ENCODE measurements around the gene GPR107.

Gene GPR107

DNA sequence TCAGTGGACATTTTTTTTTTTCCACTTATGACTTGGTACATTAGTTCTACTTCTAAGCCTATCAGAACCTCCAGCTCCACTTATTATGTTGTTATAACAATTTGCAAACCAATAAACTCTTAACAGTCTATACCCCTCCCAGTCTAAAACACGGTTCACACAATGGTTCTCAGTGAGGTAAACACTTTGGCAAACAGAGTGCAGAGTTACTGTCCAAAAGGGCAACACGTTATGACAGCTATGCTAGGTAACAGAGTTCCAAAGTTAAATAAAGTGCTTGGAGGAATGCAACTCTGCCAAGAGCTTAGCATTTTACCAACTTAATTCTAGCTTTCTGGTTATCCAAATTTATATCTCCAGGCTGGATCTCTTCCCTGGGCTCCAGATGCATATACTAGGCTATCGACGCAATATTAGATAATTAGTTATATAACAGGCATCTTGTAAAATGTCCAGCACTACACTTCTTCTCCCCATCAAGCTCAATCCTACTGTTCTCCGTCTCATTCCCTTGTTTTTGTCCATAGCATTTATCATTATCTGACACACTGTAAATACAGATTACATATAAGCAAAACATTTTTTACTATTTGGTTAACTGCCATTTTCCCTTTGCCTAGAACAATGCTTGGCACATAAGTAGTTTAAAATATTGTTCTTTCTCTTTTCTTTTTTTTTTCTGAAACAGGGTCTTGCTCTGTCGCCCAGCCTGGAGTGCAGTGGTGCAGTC, 25.0 kb upstream of the GPR107 start:
- DNase-seq, result no peak

DNA sequence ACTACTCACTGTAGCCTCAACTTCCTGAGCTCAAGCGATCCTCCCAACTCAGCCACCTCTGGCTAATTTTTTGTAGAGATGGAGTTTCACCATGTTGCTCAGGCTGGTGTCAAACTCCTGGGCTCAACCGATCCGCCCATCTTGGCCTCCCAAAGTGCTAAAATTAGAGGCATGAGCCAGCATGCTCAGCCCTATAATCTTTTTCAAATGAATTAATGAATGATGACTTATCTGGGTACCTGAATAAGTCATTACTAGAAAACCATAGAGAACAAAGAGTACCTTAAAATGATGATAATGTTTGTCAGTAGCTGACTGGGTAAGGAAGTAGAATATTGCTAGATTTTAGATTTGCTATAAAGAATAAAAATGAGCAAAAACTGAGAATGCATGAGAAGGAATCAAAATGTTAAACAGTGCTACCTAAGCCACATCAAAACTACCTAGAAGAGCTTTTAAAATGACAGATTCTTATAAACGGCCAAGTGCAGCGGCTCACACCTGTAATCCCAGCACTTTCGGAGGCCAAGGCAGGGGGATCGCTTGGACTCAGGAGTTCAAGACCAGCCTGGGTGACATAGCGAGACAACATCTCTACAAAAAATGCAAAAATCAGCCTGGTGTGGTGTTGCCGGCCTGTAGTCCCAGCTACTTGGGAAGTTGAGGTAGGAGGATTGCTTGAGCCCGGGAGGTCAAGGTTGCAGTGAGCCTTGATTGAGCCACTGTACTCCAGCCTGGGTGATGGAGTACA, 24.3 kb upstream of the GPR107 start:
- DNase-seq, result no peak

DNA sequence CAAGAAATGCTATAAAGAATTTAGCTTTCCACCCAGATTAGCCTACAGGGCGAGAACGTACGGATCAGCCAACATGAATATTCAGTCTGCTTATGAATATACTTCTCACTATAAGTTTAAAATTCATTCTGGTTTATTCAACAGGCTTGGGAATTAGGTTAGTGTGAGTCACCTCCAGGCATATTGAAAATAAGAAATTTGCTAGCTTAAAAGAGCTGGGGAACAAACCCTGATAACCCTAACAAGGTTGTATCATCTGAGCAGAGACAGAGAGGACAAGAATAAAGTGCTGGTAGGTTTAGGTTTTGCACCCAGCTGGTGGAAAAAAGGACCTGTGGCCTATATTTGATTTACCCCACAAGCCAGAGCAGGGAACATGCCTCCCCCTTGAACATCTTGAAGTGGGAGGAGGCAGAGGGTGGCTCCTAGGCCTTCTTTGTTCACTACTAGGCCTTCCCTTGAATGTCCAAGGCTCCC, 23.0 kb upstream of the GPR107 start:
- no peak for DNase-seq

DNA sequence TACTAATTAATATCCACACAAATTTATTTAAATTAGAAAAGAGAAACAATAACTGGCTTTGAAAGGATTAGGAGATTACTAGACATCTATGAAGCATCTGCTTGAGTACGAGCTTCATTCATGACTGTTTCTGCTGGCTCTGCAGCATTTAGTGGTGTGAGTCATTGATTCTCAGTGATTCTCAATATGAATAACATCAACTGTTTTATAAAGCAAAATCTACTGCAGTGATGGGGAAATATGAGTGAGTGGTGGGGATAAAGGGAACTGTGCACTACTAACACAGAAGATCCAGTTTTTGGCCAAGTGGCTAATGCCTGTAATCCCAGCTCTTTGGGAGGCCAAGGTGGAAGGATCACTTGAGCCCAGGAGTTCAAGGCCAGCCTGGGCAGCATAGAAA, 19.1 kb upstream of the GPR107 start:
- no peak for DNase-seq

DNA sequence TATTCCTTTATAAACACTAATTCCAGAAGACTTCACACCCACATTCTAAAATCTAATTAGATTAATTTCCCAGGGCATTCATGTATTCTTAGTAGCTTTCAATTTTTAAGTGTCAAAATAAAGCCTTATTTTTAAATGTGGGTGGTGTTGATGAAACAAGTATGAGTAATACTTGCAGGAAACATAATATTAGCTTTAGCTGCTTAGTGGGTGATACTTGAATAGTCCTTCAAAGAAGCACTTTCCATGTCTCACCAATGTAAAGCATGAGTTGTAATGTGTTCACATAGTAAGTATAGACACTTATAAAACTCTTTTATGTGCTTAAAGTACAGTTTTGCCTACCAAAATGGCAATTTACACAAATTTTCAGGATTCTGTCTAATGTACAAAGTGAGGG, 17.6 kb upstream of the GPR107 start:
- no peak for DNase-seq

DNA sequence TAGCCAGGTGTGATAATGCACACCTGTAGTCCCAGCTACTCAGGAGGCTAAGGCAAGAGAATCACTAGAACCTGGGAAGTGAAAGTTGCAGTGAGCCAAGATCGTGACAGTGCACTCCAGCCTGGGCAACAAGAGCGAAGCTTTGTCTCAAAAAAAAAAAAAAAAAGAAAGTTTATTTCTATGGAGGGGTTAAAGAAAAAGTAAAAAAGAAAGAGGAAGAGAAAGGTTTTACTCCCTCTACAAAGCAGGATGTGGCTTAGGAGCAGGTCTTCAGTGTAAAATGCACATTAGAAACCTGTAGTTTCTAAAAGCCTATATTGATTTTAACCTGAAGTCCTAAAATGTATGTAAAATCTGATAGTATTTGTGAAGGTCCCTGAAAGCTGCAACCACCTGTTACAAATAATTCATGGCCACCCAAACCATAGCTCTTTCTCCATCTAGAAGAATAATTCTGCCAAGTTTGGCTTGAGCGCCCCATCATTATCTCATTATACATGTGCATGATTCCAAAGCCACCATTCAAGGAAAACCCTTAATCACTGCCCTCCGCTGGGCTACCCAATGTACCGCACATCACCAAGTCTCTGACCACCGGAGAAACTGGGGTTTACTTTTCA, 14.1 kb upstream of the GPR107 start:
- no peak for DNase-seq

DNA sequence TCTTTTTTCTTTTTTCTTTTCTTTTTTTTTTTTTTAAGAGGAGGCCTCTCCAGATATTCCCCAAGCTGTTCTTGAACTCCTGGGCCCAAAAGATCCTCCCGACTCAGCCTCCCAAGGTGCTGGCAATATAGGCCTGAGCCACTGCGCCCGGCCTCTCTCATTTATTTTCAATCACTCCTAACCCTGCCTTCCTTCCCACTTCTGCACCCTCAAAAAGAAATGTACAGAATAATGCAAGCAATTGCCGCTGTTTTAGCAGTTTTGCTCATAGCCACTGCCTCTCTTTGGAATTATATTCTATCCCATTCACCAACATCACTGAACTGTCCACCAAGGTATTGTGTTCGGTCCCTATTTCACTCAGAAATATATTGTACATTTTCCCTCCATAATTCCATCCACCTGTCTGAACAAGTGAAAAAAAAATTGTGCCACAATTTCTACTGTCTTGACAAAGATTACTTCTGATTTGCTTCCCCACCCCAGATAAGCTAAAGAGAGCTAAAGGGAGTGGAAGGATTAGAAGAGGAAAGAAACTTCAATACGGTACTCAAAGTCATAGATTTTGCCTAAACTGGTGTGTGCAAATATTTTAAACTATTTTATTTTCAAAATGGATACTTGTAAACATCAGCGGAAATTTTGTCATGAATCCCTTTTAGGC, 12.6 kb upstream of the GPR107 start:
- no peak for DNase-seq

DNA sequence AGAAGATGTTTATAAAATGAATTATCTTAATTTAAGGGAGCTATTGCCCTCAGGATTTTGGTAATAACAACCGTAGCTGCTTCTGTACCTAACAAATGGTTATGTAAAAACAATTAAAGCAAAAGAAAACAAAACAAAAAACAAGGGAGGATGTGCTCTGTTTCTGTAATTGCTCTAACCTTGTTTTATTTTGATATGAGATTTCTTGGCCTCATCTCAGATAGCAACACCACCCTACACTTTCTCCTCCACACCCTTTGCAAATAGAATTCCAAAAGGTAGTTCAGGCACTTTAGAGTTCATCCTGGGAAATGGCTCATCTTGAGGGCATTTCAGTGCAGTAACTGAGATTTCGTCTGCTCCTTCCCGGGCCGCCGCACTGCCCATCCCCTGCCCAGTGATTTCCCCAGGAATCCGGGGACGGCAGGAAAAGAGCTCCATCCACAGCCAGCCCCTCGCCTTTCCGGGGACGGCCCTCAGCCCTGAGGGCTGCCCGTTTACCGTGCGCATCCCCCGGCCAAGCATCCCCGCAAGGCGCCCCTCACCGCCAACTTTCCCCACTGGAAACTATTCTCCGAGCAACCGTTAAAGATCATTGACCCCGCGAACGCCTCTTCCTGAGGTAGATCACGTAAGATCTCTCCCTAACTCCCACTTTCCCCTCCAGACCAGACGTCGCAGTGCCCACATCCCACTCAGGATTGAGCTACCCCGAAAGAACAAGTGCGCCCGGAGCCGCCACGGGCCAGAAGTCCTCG, 11.9 kb upstream of the GPR107 start:
- no peak for DNase-seq

DNA sequence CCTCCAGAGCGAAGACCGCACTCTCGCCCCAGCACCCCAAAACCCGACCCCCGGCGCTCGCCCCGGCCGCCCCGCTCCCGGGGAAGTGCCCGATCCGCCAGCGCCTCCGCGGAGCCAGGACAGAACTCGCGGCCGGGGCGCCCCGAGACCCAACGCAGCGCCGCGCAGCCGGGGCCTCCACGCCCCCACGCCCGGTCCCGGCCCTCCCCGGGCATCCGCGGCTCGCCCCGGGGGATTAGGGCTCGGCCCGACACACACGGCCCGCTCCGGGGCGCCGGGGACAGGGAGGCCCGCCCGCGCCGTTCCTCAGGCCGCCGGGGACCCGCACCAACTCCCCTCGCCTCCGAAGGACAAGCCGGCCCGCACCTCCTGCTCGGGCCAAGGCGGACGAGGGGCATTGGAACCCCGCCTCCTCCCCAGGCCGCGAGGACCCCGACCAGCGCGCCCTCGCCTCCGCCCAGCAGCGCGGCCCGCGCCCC, 11.3 kb upstream of the GPR107 start:
- DNase-seq, result no peak

DNA sequence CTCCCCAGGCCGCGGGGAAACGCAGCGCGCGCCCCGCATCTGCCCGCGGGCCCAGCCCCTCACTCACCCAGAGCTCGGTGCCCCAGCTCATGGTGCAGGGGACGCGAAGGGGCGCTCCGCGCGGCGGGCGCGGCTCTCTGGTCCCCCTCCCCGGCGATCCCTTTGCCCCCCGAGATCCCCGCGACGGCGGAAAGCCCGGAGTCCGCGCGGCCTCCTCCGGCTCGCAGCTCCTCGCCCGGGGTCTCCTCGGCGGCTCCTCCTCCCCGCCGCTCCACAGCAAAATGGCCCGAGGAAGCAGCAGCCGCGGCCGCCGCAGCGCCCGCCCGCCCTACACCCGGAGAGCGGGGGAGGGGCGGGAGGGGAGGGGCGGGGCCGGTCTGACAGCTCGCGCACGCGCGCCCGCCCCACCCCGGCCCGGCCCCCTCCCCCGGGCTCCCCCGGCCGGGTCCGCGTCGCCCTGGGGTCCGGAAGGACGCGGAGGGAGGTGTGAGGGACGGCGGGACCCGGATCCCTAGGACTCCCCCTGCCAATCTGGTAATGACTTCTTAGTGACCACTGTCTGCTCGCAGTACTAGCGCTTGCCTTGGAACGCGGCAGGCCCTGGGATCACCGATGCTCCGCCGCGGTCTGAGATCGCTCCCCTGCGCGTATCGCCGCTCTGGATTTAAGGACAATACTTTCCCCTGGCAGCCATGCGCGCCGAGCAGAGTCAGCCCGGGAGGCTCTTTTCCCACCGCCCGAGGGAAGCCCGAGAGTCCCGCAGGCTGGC, 10.6 kb upstream of the GPR107 start, which contains the start of gene FNBP1:
FNBP1 (minus strand) TSS at position 305 of the 769 bp plus-strand sequence; CDS start at position 91, 214 bp downstream.
- peak; percentile 70 for DNase-seq

DNA sequence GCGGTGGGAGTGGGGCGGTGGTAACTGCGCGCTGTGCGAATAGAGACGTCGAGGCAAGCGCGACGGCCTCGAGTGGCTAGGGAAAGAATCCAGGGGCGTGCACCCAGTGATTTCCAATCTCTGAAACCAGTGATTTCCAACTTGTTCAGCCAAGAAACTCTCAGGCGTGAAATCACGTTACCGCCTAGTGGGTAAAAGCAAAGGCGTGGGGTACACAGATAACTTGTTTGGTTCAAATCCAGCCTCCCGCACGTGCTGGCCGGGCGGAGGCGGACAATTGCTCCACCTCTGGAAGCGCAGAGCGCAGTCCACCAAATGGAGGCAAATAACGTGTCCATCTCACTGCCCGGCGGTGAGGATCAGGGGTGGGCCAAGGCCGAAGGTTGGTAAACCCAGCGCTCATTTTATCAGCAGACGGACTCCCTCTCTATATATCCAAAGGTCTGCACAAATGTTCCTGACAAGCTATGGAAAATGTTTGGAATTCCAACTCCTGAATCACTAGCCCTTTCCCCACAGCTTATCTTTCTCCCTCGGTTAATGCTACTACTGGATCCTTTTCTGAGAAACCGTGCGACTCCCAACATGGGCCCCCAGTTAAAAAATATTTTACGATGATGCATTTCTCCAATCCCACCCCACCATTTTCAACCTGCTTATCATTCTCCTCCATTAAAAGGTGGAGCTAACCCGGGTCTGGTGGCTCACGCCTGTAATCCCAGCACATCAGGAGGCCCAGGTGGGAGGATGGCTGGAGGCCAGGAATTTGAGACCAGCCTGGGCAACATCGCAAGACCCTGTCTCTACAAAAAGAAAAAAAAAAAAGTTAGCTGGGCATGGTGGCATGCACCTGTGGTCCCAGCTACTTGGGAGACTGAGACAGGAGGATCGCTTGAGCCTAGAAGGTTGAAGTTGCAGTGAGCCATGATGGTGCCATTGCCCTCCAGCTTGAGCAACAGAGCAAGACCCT, 9.8 kb upstream of the GPR107 start:
- no peak for DNase-seq

DNA sequence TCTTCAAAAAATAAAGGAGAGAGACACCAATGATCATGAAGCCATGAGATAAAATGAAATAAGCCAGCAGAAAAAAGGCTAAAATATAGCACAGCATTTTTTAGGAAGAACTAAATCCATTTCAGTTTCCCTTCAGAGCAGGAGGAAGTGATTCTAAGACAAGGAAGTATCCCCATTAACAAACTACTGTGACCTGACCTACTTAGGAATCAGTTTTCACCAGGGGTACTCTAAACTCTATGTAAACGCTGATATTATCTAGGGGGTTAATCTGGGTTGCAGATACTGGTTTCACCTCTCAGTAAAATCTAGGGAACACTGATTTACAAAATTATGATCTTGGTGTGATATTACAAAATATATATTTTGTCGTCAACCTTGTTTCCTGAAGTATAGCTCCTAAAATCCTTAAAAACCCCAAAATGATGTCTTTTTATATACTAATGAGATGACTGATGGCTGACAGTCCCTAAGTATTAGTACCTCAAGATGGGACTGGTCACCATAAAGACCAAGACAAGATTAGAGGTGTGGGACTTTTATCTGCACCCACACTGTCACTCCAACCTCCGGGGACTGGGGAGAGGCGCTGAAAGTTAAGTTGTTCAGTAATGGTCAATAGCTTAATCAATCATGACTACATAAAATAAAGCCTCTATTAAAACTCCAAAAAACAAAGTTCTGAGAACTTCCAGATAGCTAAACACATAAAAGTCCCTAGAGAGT, 7.8 kb upstream of the GPR107 start:
- DNase-seq, result no peak

DNA sequence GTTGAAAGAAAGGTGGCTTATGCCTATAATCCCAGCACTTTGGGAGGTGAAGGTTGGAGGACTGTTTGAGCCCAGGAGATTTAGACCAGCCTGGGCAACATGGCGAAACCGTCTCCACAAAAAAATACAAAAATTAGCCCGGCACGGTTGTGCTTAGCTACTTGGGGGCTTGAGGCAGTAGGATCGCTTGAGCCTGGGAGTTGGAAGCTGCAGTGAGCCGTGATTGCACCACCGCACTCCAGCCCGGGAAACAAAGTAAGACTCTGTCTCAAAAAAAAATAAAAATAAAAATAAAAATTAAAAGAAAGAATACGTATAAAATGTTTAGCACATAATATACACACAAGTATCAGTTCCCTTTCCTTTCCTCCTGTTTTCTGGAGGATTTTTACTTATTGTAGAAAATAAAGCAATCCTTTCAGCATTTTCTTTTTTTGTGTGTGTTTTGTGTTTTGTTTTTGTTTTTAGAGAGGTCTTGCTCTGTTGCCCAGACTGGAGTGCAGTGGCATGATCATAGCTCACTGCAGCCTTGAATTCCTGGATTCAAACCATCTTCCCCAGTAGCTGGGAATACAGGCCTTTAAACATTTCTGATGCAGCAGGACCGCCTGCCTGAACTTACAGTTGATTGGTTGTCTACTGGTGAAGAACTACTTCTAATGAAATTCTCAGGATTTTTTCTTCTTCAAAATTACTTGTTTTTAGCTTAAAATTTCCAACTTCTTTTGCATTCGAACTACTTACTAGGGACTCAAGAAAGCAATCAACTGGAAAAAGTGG, 4.1 kb upstream of the GPR107 start:
- DNase-seq, result no peak

DNA sequence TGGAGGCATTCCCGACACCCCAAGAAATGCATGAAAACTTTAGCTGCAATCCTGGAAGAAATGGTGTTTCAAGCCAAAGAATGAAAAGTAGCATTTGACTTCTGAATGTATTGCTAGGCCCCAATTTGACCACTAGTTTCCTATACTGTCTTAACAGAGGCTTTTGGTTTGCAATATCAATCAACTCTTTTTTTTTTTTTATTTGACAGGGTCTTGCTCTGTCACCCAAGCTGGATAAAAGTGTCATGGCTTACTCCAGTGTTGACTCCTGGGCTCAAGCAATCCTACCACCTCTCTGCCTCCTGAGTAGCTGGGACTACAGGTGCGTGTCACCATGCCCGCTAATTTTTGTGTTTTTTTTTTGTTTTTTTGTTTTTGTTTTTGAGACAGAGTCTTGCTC, 3.2 kb upstream of the GPR107 start:
- no peak for DNase-seq

DNA sequence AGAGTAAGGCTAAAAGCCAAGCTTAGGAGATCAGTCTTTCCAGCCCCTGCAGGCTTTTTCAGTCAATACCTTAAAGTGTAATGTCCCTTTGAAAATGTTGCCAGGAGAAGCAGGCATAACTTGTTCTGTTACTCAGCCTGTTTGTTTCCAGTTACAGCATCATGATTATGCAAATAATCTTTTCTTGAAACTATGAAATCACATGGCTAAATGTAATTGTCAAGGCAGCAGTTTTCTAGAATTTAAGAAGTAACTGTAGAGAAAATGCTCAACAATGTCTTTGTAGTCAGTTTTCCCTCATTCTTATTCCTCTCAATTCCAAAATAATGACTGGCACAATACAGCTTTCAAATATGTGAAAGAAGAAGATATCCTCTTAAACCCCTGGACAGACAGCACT, 1.9 kb upstream of the GPR107 start:
- DNase-seq, result no peak

DNA sequence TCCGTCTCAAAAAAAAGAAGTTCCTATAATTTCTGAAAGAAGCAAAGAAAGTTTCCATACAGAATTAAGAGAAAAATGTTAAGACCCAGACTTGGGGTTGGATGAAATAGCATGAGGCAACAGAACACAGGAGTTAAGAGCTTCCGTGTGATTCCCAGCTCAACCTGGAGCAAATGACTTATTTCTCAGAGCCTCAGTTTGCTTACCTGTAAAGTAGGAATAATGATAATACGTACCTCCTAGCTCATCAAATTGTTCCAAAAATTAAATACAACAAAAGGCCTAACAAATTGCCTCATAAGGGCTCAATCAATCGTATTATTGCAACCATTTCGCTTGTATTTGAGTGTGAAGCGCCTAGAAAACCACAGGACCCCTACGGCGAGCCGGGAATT, 600 bp upstream of the GPR107 start:
- no peak for DNase-seq

DNA sequence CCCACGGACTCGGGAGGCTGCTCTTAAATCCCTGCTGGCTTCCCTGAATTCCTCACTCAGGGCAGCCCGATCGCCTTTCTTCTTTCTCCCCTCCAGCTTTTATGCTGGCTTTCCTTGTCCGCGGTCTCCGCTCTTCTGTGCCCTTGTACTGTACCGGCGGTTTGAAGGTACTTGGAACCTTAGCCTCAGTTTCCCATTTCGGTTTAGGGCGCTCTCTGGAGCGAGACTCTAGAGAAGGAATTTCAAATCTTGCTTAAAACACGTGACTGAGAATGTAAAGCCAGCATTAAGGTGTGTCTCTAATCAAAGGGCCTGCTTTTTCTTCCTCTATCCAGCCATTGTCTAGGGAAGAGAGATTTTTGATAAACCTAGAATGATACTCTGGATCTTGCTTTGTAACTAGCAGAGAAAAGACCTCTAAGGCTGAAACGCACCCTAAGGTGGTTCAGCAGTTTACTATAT, 650 bp downstream of the GPR107 start:
- DNase-seq, result no peak

DNA sequence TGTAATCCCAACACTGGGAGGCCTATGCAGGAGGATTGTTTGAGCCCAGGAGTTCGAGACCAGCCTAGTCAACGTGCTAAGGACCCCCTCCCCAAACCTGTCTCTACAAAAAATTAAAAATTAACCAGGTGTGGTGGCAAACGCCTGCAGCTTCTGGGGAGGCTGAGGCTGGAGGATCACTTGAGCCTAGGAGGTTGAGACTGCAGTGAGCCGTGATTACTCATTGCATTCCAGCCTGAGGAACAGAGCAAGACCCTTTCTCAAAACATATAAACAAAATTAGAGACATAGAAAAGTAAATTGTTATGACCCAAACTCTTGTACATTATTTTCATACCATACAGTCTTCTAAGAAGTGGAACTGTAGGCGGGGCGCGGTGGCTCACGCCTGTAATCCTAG, 1.1 kb downstream of the GPR107 start:
- DNase-seq, result no peak

DNA sequence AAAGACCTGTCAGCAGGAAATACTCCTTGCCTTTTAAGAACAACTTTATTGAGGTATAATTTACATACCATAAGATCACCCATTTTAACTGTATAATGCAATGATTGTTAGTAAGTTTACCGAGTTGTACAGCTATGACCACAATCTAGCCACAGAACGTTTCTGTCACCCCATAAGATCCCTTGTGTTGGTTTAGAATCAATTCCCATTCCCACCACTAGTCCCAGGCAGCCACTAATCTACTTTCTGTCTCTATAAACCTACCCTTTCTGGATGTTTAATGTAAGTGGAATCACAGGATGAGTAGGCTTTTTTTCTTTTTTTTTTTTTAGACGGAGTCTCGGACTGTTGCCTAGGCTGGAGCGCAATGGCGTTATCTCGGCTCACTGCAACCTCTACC, 4.4 kb downstream of the GPR107 start:
- no peak for DNase-seq
